MCF 10A (cell line): ENCODE measurements around the gene DTD1. TPM values are rescaled to one million over a fixed set of nuclear protein-coding genes. Genes with fewer than 3 reads are reported as not detected.

Experiments
- BruUV-seq: library from RNA; stranded (reverse); fragments of 400-500 nt; replicated peaks from 2 replicates; lab custom pipeline; 2021; lab: Mats Ljungman, UMichigan
- CTCF ChIA-PET: fragments of 300-600 bp; sonication (Branson Sonifier 250); formaldehyde crosslinking; extraction: SDS; loops from one replicate; lab custom pipeline; 2021; ENCODE audit warnings: antibody characterized with exemption, inconsistent platforms; lab: Yijun Ruan, JAX
- POLR2A ChIA-PET: fragments of 300-600, 350-650 bp; sonication (Branson Sonifier 250); formaldehyde crosslinking; extraction: SDS; loops from one replicate; lab custom pipeline; 2020; ENCODE audit warnings: antibody characterized with exemption, inconsistent platforms; lab: Yijun Ruan, JAX
- DNase-seq: peaks from one replicate; pipeline ENCODE4 v3.0.0-alpha.2; 2018; ENCODE audit not compliant: unreplicated experiment
- H3K27ac Mint-ChIP-seq: one replicate; pipeline ENCODE4 v1.8.0; 2022; ENCODE audit warnings: mild to moderate bottlenecking, low read depth, mixed read lengths; ENCODE audit not compliant: unreplicated experiment
- H3K27me3 Mint-ChIP-seq: one replicate; pipeline ENCODE4 v1.8.0; 2022; ENCODE audit warnings: mixed read lengths; ENCODE audit not compliant: insufficient read depth, unreplicated experiment
- H3K36me3 Mint-ChIP-seq: one replicate; pipeline ENCODE4 v1.8.0; 2022; ENCODE audit warnings: mild to moderate bottlenecking, moderate library complexity, mixed read lengths; ENCODE audit not compliant: insufficient read depth, unreplicated experiment
- H3K4me1 Mint-ChIP-seq: one replicate; pipeline ENCODE4 v1.8.0; 2022; ENCODE audit warnings: mixed read lengths; ENCODE audit not compliant: insufficient read depth, unreplicated experiment
- H3K4me3 Mint-ChIP-seq: one replicate; pipeline ENCODE4 v1.8.0; 2022; ENCODE audit warnings: mild to moderate bottlenecking, moderate library complexity, mixed read lengths; ENCODE audit not compliant: unreplicated experiment
- H3K9me3 Mint-ChIP-seq: one replicate; pipeline ENCODE4 v1.8.0; 2022; ENCODE audit warnings: mixed read lengths; ENCODE audit not compliant: unreplicated experiment
- intact Hi-C: fragments of 100-400 bp; cut with micrococcal nuclease; formaldehyde crosslinking; loops from 2 replicates; pipeline ENCODE4 v1.14.1; 2022
- total RNA-seq: library from RNA; stranded (reverse); gene quantifications from 2 replicates; pipeline ENCODE4 v1.2.3, GENCODE V29; 2022
- TF ChIP-seq, protein P1 (sequence below): fragments of 200-600 bp; IDR thresholded peaks from one replicate; pipeline ENCODE4 v1.8.0; 2022; ENCODE audit warnings: antibody characterized with exemption, mild to moderate bottlenecking; ENCODE audit not compliant: unreplicated experiment

The DTD1 gene
- total RNA-seq, 1 experiment from 2014 or later, result 101 TPM

DNA sequence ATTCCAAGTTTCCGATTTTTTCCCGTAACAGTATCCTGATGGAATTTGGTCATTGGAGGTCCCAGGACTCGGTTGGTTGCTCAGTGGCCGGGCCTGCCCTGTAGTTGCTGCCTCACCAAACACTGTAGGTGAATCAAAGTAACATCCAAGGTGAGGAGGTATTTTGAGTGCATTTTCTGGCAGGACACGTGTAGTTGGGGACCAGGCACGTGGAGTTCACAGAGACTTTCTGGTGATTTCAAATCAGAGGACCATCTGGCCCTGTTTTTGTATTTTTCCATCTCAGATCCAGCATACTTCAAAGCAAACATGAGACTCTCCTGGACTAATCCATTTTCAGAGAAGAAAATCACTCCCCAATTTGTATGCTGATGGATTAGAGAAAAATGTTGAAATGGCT is 9.9 kb upstream of the DTD1 start:
- Mint-ChIP-seq H3K36me3 (no peaks in the 10 kb centered on the region), H3K9me3 (no peaks in the 10 kb centered on the region), H3K27me3 (no peaks in the 10 kb centered on the region), H3K4me3 (no peak overlapping the region), H3K27ac (no peak overlapping the region), H3K4me1 (no peaks in the 10 kb centered on the region)
- CTCF ChIA-PET, result interaction anchor here (1.0 kb wide), 1 partner anchor 18 kb away, joined by 3 read pairs; no protein-coding TSS in a partner anchor
- BruUV-seq, result no TSS peak
- intact Hi-C loops, result no loop called here
- TF ChIP-seq, protein P1, sequence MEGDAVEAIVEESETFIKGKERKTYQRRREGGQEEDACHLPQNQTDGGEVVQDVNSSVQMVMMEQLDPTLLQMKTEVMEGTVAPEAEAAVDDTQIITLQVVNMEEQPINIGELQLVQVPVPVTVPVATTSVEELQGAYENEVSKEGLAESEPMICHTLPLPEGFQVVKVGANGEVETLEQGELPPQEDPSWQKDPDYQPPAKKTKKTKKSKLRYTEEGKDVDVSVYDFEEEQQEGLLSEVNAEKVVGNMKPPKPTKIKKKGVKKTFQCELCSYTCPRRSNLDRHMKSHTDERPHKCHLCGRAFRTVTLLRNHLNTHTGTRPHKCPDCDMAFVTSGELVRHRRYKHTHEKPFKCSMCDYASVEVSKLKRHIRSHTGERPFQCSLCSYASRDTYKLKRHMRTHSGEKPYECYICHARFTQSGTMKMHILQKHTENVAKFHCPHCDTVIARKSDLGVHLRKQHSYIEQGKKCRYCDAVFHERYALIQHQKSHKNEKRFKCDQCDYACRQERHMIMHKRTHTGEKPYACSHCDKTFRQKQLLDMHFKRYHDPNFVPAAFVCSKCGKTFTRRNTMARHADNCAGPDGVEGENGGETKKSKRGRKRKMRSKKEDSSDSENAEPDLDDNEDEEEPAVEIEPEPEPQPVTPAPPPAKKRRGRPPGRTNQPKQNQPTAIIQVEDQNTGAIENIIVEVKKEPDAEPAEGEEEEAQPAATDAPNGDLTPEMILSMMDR, result no peak
- POLR2A ChIA-PET, result interaction anchor here (1.4 to 2.3 kb wide), 2 partner anchors 10 to 11 kb away, joined by 5 to 10 read pairs; partner anchors contain the start of gene SMIM26
- no peak for DNase-seq

DNA sequence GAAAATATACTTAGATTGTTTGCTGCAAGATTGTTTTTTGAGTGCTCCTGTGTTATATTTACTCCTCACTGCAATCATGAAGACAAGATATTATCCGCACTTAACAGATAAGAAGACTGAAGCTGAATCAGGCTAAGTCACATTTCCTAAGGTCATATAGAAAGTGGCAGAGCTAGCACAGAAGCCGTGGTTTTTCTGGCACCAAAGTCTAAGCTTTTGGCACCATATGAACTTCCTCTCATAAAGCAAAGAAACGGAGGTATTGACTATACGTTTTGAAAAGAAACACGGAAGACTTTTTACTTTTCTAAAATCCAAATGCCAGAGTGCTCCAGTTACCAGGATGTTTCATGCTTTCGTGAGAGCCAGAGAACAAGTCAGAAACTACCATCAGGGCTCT is 9.3 kb upstream of the DTD1 start:
- CTCF ChIA-PET, result interaction anchor here (1.1 to 2.0 kb wide), 2 partner anchors 9 to 143 kb away, joined by 8 to 11 read pairs; no protein-coding TSS in a partner anchor
- Mint-ChIP-seq H3K9me3 (no peaks in the 10 kb centered on the region), H3K4me3 (no peak overlapping the region), H3K36me3 (no peaks in the 10 kb centered on the region), H3K27ac (peak overlapping the region; percentile 70), H3K27me3 (no peaks in the 10 kb centered on the region), H3K4me1 (no peaks in the 10 kb centered on the region)
- no peak for DNase-seq
- no TSS peak for BruUV-seq
- intact Hi-C loops, result no loop called here
- TF ChIP-seq, protein P1, result no peak
- POLR2A ChIA-PET, result interaction anchor here (1.4 to 2.3 kb wide), 2 partner anchors 10 to 11 kb away, joined by 5 to 10 read pairs; partner anchors contain the start of gene SMIM26

DNA sequence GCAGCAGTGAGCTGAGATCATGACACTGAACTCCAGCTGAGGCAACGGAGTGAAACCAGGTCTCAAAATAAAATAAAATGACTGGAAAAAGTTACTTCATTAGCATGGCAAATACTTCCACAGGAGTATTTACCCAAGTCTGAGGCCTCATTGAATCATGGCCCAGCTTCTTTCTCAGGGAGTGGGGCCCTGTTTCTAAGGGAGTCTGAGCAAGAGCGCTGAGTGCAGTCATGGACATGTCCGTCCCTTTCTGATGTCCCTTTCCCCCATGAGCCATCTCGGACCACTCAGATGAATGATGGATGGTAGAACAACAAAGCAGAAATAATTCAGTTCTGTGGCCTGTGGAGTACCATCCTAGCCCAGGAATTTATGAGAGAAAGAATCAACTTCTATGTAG is 7.8 kb upstream of the DTD1 start:
- Mint-ChIP-seq H3K4me3 (no peak overlapping the region), H3K27ac (no peak overlapping the region), H3K4me1 (peaks cover 6% of the 10 kb centered on the region), H3K27me3 (no peaks in the 10 kb centered on the region), H3K9me3 (no peaks in the 10 kb centered on the region), H3K36me3 (peaks cover 6% of the 10 kb centered on the region)
- ChIA-PET POLR2A (interaction anchor here (1.2 to 2.3 kb wide), 2 partner anchors 10 to 12 kb away, joined by 3 to 10 read pairs; partner anchors contain the start of gene SMIM26), CTCF (interaction anchor here (0.6 to 2.0 kb wide), 4 partner anchors 9 to 1585 kb away, joined by 3 to 8 read pairs (median 4); partner anchors contain the start of gene DTD1)
- TF ChIP-seq, protein P1, result no peak
- no TSS peak for BruUV-seq
- intact Hi-C loops, result no loop called here
- no peak for DNase-seq

DNA sequence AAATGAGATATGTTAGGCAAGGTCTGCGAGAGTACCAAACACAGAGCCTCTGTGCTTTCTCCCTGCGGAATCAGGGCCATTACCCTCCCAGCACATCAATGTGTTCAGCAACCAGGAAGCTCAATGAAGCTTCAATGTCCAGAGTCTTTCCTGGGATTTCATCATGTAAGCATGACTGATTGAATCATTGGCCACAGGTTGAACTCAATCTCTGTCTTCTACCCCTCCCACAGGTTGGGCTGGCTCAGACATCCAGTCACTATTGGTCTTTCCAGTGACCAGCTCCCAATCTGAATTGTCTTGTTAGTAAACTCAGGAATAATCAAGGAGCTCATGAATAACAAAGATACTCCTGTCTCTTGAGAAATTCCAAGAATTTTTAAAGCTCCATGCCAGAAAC is 2.7 kb upstream of the DTD1 start:
- H3K4me1 Mint-ChIP-seq, result peaks cover 18% of the 10 kb centered on the region
- peaks cover 6% of the 10 kb centered on the region for H3K36me3 Mint-ChIP-seq
- no TSS peak for BruUV-seq
- no peak overlapping the region for H3K27ac Mint-ChIP-seq
- TF ChIP-seq, protein P1, result no peak
- CTCF ChIA-PET, result interaction anchor here (0.6 to 1.0 kb wide), 9 partner anchors 11 to 1207 kb away, joined by 3 to 5 read pairs (median 4); no protein-coding TSS in a partner anchor
- POLR2A ChIA-PET, result interaction anchor here (0.6 to 2.0 kb wide), 9 partner anchors 9 to 602 kb away, joined by 3 to 9 read pairs (median 5); partner anchors contain the start of genes SMIM26 and ZNF133
- no peaks in the 10 kb centered on the region for H3K27me3 Mint-ChIP-seq
- intact Hi-C loops, result loop anchor here (5.0 kb wide), 1 partner anchor 118 kb away; the partner anchor contains the start of genes DZANK1 and POLR3F
- no peak overlapping the region for H3K4me3 Mint-ChIP-seq
- no peaks in the 10 kb centered on the region for H3K9me3 Mint-ChIP-seq
- DNase-seq, result peak; percentile 48
